HL-60/S4 treated with retinoic acid at 250 ng/mL for 4 days and 3 days (cell line): ENCODE measurements around the gene GLRA1.

Source experiments
- in situ Hi-C: fragments of 300-500 bp; cut with MboI; formaldehyde crosslinking; loops from 2 replicates; pipeline ENCODE4 v1.7.0; 2022; ENCODE audit warnings: low sequenced_read_pairs

Gene GLRA1

DNA sequence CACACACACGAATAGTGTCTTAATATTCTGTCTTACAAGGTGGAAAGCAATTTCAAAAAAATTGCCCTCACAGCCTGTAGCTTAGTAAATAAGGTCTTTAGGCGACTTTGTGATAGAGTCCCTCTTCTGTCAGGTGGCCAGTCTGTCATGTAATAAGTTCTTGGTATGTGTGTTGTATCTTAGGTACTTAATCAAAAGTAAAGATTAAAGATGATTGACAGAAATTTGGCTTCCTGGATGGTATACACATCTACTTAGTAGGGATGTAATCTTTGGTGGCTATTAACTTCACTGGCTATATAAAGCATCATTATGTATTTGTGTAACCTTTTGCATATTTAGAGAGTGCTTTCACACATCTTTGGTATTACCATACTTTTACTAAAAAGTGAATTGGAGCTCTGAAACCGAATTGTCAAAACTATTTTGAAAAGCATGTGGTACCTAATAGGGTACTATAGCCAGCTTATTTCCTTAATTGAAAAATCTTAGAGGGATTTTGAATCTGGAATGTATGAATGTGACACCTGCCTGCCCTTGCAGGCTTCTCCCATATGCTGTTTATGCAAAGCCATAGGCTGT lies 149.5 kb downstream of the GLRA1 start:
- in situ Hi-C loops, result no loop called here

DNA sequence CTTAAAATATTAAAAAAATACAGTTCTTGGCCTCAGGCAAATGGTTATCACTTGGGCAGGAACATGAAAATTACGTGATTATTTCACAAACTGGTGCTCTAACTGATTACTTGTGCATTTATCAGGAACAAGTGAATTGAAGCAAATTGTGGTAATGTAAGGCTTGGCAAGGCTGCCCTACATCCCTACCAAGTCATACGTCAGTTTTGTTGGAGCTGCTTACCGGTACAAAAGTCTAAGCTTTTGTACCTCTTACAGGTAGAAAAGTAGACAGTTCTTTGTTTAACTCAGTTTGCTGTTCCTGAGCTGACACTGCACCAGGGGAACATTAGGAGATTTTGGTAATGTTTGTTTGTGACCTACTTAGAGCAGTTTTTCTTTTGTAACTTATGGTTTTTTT lies 150.7 kb downstream of the GLRA1 start:
- in situ Hi-C loops, result no loop called here

DNA sequence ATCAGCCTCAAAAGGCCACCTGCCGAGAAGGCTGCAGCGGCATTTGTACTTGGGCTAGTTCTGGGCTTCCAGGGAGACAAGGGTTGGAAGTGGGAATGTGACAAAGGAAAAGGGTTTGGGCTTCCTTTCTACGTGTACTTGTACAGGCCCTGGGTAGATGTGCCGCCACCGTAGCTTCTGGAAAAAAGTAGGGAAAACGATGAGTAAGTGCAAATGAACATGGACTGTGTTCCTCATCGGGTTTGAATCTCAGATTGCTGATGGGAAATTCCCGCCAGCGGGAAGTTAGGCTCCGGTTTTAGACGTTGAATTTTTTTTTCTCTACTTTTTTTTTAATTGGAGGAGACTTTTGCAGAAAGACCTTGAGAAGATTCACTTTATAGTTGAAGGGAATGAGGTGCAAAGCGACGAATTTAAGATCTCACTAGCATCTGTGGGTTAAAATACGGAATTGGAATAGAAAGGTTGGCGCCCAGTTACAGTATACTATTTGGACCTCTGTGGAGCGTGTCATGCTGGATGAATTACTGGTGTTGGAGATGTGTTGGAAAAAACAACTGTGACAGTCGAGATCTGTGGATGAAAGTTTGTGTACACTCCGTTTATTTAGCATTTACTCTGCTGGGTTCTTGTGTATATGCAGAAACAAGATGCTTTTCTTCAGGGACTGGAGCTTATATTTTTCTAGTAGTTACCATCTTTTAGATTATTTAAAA lies 151.6 kb downstream of the GLRA1 start:
- in situ Hi-C loops, result no loop called here
